Measurements from ENCODE around the gene ERI3.

ERI3 gene

GRCh38 chr1:44270686-44271628 is 84.1 kb downstream of the ERI3 start:
- no peak for TF ChIP-seq CTCF (IDR thresholded peaks at IDR 0.05; ENCODE audit: extremely low read depth, missing control alignments)
- no peak for DNase-seq (ENCODE audit: low spot score)

GRCh38 chr1:44268054-44268453 is 87.0 kb downstream of the ERI3 start:
- no peak for DNase-seq (ENCODE audit: low spot score)
- TF ChIP-seq CTCF (IDR thresholded peaks at IDR 0.05; ENCODE audit: extremely low read depth, missing control alignments), result no peak

GRCh38 chr1:44267438-44267837 is 87.6 kb downstream of the ERI3 start:
- DNase-seq (ENCODE audit: low spot score), result no peak
- TF ChIP-seq CTCF (IDR thresholded peaks at IDR 0.05; ENCODE audit: extremely low read depth, missing control alignments), result no peak

- TF ChIP-seq CTCF (IDR thresholded peaks at IDR 0.05; ENCODE audit: extremely low read depth, missing control alignments), result no peak
- DNase-seq (ENCODE audit: low spot score), result no peak
Measured at GRCh38 chr1:44266400-44267344, 88.4 kb downstream of the ERI3 start.

- no peak for DNase-seq (ENCODE audit: low spot score)
Measured at GRCh38 chr1:44265656-44266358, 89.2 kb downstream of the ERI3 start.

GRCh38 chr1:44264451-44264771 is 90.6 kb downstream of the ERI3 start:
- DNase-seq (ENCODE audit: low spot score), result no peak
- TF ChIP-seq CTCF (IDR thresholded peaks at IDR 0.05; ENCODE audit: extremely low read depth, missing control alignments), result no peak

More at GRCh38 chr1:44265656-44266358, 89.2 kb downstream of the ERI3 start:
- TF ChIP-seq CTCF (IDR thresholded peaks at IDR 0.05; ENCODE audit: extremely low read depth, missing control alignments), result no peak
